ENCODE results near the gene ZNF878. TPM values are rescaled to one million over a fixed set of nuclear protein-coding genes. Genes with fewer than 3 reads are reported as not detected.

The ZNF878 gene
- total RNA-seq, 1 donor from 2014 or later: not detected

DNA sequence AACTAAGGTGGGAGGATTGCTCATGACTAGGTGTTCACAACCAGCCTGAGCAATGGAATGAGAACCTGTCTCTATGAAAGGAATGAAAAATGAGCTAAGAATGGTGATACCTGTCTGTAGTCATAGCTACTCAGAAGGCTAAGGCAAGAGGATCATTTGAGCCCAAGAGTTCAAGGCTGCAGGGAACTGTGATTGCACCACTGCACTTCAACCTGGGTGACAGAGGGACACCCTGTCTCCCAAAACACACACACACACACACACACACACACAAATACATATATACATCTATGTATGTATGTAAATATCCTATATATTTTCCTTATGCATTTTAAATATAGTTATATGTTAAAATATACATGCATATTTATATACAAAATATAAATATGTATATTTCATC, 9.9 kb downstream of the ZNF878 start:
- intact Hi-C loops (cut with DNase I): no loop called here
- no peak for DNase-seq (ENCODE audit: low spot score)

DNA sequence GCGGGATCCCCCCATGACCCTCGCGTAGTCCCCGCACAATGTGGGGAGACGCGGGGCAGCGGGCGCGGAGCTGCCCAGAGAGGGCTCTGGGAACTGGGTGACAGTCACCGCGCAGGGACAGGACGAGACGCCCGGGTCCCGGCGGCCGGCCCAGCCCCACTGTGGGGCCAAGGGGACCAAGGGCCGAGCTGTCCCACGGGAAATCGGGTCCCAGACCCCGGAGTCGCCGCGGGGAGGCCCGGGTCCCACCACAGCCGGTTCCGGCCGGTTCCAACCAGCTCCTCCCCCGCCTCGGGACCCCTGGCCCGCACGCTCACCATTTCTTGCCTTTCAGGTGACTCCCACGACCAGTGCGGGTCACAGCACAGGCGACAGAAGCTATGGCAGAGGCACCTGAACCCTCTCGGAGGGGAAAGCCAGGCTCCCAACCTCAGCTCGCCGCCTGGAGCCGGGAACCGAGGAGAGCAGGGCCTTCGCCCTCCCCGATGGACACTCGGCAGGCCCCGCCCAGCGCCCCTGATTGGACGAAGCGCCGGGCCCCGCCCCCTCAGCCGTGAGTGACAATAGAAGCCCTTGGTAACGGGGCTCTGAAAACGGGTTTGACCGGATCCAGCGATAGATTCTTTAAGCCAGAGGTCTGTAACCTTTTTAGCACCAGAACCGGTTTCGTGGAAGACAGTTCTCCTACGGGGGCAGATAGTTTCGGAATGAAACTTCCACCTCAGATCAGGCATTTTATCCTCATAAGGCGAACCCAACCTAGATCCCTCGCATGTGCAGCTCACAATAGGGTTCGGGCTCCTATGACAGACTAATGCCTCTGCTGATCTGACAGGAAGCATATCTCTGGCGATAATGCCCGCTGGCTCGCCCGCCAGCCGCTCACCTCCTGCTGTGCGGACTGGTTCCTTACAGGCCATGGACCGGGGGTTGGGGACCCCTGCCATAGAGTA, 17.3 kb downstream of the ZNF878 start, which contains the start of gene ZNF433:
Gene ZNF433 (minus strand): TSS at position 460 of the 953 bp plus-strand sequence. CDS start 140 bp downstream, at position 320.
- DNase-seq (ENCODE audit: low spot score): peak; percentile 96
- intact Hi-C loops (cut with DNase I): no loop called here

GRCh38 chr19:12034620-12035019, 18.1 kb downstream of the ZNF878 start:
- DNase-seq (ENCODE audit: low spot score): no peak
- intact Hi-C loops (cut with DNase I): no loop called here

DNA sequence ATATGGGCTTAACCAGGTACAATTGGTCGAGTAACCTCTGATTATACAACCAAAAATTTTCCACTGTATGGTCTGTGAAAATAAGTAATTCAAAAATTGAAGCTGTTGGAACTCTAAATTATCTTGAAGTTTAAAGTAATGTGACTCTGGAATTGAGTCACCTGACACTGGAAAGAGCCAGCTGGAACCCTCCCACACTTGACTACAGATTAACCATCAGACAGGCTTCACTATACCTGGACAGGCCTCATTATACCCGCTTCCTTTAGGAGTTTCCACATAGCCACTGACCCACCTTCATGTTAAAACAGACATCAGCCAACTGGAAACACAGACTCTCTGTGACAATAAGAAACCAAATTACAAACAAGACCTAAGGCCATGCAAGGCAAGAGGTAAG, 18.6 kb downstream of the ZNF878 start:
- intact Hi-C loops (cut with DNase I): no loop called here
- no peak for DNase-seq (ENCODE audit: low spot score)

GRCh38 chr19:12015753-12016116, 37.0 kb downstream of the ZNF878 start:
- DNase-seq (ENCODE audit: low spot score): no peak
- intact Hi-C loops (cut with DNase I): no loop called here

DNA sequence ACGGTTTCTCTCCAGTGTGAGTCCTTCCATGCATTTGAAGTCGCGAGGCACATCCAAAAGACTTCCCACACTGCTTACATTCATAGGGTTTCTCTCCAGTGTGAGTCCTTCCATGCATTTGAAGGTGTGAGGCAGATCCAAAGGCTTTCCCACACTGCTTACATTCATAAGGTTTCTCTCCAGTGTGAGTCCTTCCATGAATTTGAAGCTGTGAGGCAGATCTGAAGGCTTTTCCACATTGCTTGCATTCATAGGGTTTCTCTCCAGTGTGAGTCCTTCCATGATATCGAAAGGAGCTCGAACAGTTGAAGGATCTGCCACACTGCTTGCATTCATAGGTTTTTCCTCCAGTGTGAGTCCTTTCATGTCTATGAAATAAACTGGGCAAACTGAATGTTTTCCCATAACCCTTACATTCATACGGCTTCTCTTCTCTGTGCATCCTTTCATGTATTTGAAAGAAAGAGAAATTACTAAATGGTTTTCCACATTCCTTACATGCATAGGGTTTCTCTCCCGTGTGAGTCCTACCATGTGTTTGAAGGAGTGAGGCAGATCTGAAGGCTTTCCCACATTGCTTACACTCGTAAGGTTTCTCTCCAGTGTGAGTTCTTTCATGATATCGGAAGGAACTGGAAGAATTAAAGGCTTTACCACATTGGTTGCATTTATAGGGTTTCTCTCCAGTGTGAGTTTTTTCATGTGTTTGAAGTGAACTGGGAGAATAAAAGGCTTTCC, 37.6 kb downstream of the ZNF878 start:
- intact Hi-C loops (cut with DNase I): no loop called here
- no peak for DNase-seq (ENCODE audit: low spot score)

DNA sequence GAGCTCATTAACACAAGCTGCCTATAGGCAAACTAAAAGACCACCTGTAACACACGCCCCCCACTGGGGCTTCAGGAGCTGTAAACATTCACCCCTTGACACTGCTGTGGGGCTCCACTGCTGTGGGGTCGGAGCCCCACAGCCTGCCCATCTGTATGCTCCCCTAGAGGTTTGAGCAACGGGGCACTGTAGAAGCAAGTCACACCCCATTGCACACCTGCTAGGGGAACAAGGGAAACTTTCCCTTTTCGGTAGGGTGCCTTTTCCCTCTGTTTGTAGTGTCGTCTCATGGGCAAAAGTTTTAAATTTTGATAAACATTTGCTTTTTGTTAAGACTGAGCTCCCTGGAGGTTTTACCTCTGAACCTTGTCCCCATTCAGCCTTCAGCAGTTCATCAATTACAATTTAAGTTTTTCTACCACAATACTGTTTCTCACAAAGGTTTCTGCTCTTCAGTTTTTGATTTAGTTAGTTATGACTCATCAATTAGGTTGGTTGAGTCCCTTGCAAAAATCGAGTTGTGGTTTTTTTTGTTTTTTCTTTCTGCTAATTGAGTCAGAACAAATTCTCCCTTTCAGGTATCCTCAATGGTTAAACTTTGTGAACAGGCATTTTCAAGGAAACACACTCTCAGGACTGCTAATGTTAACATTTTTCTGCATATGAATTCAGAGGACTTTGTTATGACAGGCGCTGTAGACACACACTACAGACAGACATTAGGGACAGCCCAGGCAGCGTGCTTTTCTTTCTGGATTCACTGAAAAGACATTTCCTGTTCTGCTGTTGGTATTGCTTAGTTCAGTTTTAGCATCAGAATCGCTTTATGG, 52.4 kb downstream of the ZNF878 start:
- no peak for DNase-seq (ENCODE audit: low spot score)
- intact Hi-C loops (cut with DNase I): no loop called here

- no peak for DNase-seq (ENCODE audit: low spot score)
- intact Hi-C loops (cut with DNase I): no loop called here
Measured at GRCh38 chr19:11995174-11995573, 57.6 kb downstream of the ZNF878 start.

Other genes with a start within 250 kb of the ZNF878 start
- gene ZNF440, start 238.7 kb downstream of the ZNF878 start, total RNA-seq: 5.4 TPM
- gene ZNF439, start 204.2 kb downstream of the ZNF878 start, total RNA-seq: 5.0 TPM
- 2.7 TPM for gene ZNF69, start 165.2 kb downstream of the ZNF878 start, total RNA-seq
- gene ZNF700, start 127.9 kb downstream of the ZNF878 start, total RNA-seq: 5.1 TPM
- 3.1 TPM for gene ZNF763, start 87.9 kb downstream of the ZNF878 start, total RNA-seq
- 4.3 TPM for gene ZNF433, start 17.3 kb downstream of the ZNF878 start, total RNA-seq
- 14.7 TPM for gene ZNF844, start 11.8 kb upstream of the ZNF878 start, total RNA-seq
- 1.6 TPM for gene ZNF20, start 87.4 kb upstream of the ZNF878 start, total RNA-seq
- gene ZNF625, start 103.8 kb upstream of the ZNF878 start, total RNA-seq: 3.1 TPM
- gene ZNF136, start 110.1 kb upstream of the ZNF878 start, total RNA-seq: 3.0 TPM
- gene ZNF44, start 241.9 kb upstream of the ZNF878 start, total RNA-seq: 10.8 TPM